Cardiac muscle cell (in vitro differentiated cells and primary cell): ENCODE data around the gene AHNAK. TPM values are rescaled to one million over a fixed set of nuclear protein-coding genes. Genes with fewer than 3 reads are reported as not detected.
"Not testable (repeated sequence)": the region's sequence is repeated elsewhere in the genome, so short reads cannot be mapped to it uniquely, and the experiment has no call there.

Source experiments
- DNase-seq, 2 donors: peaks; one replicate each; pipeline versions ENCODE4 v3.0.0 to v3.0.0-alpha.2; 2010 to 2017; ENCODE audit warnings: low read depth in 1 of 2, low spot score in 1 of 2
- H3K27ac ChIP-seq: fragments of 200-600 bp; sonication (generic); 2 replicates; pipeline ENCODE4 v1.5.1; 2016
- H3K27me3 ChIP-seq: fragments of 200-600 bp; sonication (generic); 2 replicates; pipeline ENCODE4 v1.6.0; 2016; ENCODE audit warnings: control low read depth
- H3K36me3 ChIP-seq: fragments of 200-600 bp; sonication (generic); 2 replicates; pipeline ENCODE4 v1.5.1; 2016; ENCODE audit warnings: control low read depth
- H3K4me1 ChIP-seq: fragments of 200-600 bp; sonication (generic); 2 replicates; pipeline ENCODE4 v1.8.1; 2017; ENCODE audit warnings: low read depth, mild to moderate bottlenecking, mixed run types
- H3K4me3 ChIP-seq: fragments of 200-600 bp; sonication (generic); 2 replicates; pipeline ENCODE4 v1.5.1; 2016; ENCODE audit warnings: mild to moderate bottlenecking
- H3K9me3 ChIP-seq: fragments of 200-600 bp; sonication (generic); 2 replicates; pipeline ENCODE4 v1.5.1; 2017; ENCODE audit warnings: low read depth, mild to moderate bottlenecking, control low read depth
- polyA plus RNA-seq: library from polyadenylated mRNA; unstranded; fragments of >200 nt; fragmentation: Nextera tagmentation; extraction: Ambion mirVana; gene quantifications from 2 replicates; pipeline ENCODE4 v1.2.1, GENCODE V29; 2016
- total RNA-seq: library from RNA; depleted of rRNA; stranded (reverse); fragments of >200 nt; gene quantifications from 2 replicates; pipeline ENCODE4 v1.2.3, GENCODE V29; 2016
- TF ChIP-seq, protein P1 (sequence below): IDR thresholded peaks from 2 replicates; pipeline ENCODE4 v1.5.1; 2012; ENCODE audit warnings: low read depth, mild to moderate bottlenecking, low read length

The AHNAK gene
- total and polyA plus RNA-seq, 2 experiments from 2014 or later = 13.4 to 77.1 TPM

DNA sequence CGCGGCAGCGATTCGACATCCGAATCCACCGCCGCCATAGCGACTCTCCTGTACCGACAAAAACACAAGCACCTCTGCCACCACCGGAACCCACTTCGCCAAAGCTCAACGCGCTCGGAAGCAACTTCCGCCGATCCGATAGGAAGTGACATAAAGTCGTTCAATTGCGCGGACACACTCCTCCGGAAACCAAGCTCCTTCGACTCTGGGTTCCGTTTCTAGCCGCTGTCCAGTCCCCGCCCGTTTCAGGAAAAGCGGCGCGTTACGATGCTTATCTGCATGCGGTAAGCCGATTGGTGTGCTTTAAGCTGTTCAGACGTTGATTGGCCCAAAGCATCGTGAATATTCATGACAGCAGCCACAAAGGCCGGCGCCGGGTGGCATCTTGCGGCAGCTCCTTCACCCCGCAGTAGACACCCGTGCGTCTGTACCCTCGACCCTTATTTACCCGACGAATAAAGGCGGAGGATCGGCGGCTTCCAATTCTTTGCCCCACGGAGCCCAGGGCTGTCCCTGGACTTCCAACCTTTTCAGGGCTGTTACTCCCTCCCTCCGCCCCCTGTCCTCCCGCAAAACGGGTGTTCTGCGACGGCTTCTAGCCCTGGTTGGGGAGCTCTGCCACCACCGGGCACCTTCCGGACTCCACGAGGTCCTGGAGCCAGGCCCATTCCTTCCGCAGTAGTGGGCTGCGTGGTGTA, 45.0 kb upstream of the AHNAK start, which contains the start of gene TUT1:
TUT1 (minus strand) TSS at position 76 of the 698 bp plus-strand sequence; CDS start at position 38, 38 bp downstream.
- Histone ChIP-seq H3K4me1 (peaks cover 10% of the 10 kb centered on the region), H3K36me3 (peaks cover 33% of the 10 kb centered on the region), H3K27me3 (no peaks in the 10 kb centered on the region), H3K27ac (peak within 1 kb of the TSS; percentile 89), H3K9me3 (no peaks in the 10 kb centered on the region), H3K4me3 (peak within 1 kb of the TSS; percentile 84)
- peak; percentile 99 to 100 for DNase-seq
- TF ChIP-seq, protein P1, sequence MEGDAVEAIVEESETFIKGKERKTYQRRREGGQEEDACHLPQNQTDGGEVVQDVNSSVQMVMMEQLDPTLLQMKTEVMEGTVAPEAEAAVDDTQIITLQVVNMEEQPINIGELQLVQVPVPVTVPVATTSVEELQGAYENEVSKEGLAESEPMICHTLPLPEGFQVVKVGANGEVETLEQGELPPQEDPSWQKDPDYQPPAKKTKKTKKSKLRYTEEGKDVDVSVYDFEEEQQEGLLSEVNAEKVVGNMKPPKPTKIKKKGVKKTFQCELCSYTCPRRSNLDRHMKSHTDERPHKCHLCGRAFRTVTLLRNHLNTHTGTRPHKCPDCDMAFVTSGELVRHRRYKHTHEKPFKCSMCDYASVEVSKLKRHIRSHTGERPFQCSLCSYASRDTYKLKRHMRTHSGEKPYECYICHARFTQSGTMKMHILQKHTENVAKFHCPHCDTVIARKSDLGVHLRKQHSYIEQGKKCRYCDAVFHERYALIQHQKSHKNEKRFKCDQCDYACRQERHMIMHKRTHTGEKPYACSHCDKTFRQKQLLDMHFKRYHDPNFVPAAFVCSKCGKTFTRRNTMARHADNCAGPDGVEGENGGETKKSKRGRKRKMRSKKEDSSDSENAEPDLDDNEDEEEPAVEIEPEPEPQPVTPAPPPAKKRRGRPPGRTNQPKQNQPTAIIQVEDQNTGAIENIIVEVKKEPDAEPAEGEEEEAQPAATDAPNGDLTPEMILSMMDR = no peak

DNA sequence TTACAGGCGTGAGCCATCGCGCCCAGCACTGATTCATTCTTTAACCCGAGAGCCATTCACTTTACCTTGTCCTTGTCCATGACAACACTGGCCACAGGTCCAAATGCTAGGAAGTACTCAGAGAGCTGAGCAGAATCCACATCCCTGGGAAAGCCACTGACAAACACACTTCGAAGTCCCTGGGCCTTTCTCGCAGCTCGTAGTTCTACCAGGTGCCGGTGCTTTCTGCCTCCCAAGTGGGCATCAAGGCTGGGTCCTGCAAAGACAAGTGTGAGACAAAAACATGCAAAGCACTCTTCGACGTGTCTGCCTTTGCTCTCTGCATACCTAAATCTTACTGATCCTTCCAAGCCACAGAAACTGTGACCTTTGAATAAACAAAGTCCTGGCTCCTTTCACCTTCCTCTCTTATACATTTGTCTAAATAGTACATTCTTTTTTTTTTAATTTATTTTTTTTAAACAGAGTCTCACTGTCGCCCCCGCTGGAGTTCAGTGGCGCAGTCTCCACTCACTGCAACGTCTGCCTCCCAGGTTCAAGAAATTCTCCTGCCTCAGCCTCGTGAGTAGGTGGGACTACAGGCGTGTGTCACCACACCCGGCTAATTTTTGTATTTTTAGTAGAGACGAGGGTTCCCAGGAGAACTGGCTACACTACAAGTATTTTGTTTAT, 42.5 kb upstream of the AHNAK start:
- no peak for DNase-seq
- H3K27me3 ChIP-seq = no peaks in the 10 kb centered on the region
- no peaks in the 10 kb centered on the region for H3K9me3 ChIP-seq
- TF ChIP-seq, protein P1 = peak; percentile 38
- no peak overlapping the region for H3K4me3 ChIP-seq
- H3K27ac ChIP-seq = no peak overlapping the region
- peaks cover 10% of the 10 kb centered on the region for H3K4me1 ChIP-seq
- H3K36me3 ChIP-seq = peaks cover 18% of the 10 kb centered on the region

DNA sequence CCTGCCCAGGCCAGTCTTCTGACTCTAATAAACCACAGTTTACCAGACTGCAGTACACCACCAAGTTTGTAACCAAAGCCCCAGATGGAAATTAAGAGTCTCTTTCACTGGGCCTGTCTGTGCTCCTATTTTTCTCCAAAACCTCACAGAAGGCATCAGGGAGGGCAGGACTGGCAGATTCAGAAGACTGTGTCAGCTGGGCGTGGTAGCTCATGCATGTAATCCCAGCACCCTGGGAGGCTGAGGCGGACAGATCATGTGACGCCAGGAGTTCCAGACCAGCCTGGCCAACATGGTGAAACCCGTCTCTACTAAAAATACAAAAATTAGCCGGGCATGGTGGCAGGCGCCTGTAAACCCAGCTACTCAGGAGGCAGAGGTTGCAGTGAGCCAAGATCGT, 38.8 kb upstream of the AHNAK start:
- H3K4me3 ChIP-seq, H3K27me3 ChIP-seq: not testable (repeated sequence)
- peaks cover 19% of the 10 kb centered on the region for H3K36me3 ChIP-seq

DNA sequence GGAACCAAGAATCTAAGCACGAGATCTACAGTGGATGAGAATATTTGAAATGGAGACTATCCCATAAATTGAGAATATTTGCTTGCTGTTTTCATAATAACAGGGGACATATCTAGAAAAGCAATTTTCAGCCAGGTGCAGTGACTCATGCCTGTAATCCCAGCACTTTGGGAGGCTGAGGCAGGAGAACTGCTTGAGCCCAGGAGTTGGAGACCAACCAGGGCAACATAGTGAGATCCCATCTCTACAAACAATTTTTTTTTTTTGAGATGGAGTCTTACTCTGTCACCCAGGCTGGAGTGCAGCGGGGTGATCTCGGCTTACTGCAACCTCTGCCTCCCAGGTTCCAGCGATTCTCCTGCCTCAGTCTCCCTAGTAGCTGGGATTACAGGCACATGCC, 35.1 kb upstream of the AHNAK start:
- H3K4me3 ChIP-seq, H3K9me3 ChIP-seq, H3K27ac ChIP-seq, H3K4me1 ChIP-seq, DNase-seq, H3K27me3 ChIP-seq: not testable (repeated sequence)
- peaks cover 31% of the 10 kb centered on the region for H3K36me3 ChIP-seq

More for the DNA sequence above, 38.8 kb upstream of the AHNAK start:
- H3K9me3 ChIP-seq, DNase-seq, H3K27ac ChIP-seq, H3K4me1 ChIP-seq: not testable (repeated sequence)

DNA sequence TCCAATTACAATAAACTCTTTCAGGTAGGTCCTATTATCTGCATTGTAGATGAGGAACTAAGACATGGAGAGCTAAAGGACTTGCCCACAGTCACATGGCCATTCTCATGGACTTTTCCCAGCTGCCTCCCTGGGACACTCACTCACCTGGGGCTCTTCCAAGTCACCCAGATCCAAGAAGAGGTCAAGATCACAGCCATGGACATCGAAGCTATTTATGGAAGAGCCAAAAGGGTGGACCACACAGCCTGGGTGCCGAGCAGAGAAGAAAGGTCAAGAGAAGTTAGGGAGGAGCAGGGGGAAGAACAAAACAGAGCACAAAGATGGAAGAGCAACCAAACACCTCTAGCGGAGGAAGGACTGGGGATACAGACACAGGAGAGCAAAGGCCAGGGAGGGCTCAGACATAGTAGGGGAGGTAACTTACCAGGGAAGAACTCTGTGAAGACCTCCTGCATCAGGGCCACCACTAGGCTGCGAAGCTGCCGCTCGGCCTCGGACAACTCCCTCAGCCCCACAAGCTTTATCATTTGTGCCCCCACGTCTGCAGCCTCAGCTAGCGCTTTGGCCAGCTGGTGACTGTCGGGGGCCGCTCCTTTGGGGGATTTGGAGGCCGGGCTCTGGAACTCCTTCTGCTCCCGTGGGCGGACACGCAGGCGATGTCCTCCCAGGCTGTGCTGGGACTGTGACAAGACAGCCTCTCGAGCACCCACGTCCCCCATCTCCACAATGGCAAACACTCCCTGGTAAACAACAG, 34.5 kb upstream of the AHNAK start:
- no peaks in the 10 kb centered on the region for H3K27me3 ChIP-seq
- DNase-seq = no peak
- TF ChIP-seq, protein P1 = no peak
- no peaks in the 10 kb centered on the region for H3K4me1 ChIP-seq
- no peaks in the 10 kb centered on the region for H3K9me3 ChIP-seq
- H3K36me3 ChIP-seq = peaks cover 36% of the 10 kb centered on the region
- H3K4me3 ChIP-seq = no peak overlapping the region
- no peak overlapping the region for H3K27ac ChIP-seq

DNA sequence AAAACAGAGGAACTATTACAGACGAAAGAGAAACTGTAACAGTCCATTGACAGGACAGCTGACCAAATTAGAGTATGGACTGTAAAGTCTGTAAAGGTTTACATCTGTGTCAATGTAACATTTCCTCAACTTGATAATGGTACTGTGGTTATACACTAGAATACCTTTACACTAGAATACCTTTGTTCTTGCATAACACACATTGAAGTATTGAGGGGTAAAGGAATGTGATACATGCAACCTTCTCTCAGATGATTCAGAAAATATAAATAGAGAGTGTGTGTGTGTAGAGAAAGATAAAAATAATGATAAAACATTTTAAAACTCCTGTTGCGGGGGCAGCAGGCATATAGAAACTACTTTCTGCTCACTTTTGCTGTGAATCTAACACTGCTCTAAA, 32.6 kb upstream of the AHNAK start:
- Histone ChIP-seq H3K36me3 (peaks cover 27% of the 10 kb centered on the region), H3K4me1 (peaks cover 5% of the 10 kb centered on the region), H3K9me3 (no peaks in the 10 kb centered on the region), H3K4me3 (no peak overlapping the region), H3K27me3 (no peaks in the 10 kb centered on the region), H3K27ac (no peak overlapping the region)
- TF ChIP-seq, protein P1 = no peak
- DNase-seq = no peak
